ENCODE results near the gene AIFM1.

DNA sequence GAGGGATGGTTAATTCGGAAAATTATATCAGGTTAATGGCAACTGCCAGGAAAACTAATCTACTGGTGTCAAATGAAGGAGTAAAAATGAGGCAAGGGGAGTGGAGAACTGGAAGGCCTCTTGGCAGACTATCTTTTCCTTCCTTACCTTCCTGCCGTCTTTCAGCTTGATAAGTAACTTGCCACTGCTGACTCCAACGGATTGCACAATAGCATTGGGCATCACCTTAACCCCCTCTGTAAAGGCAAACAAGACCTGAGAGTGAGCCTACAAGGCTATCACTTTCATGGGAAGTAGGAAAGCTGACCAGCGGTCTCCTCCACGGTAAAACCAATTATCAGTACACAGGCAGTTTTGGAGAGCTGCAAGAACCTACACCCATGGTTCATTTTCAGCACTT is 29.1 kb downstream of the AIFM1 start:
- TF ChIP-seq, protein P1, sequence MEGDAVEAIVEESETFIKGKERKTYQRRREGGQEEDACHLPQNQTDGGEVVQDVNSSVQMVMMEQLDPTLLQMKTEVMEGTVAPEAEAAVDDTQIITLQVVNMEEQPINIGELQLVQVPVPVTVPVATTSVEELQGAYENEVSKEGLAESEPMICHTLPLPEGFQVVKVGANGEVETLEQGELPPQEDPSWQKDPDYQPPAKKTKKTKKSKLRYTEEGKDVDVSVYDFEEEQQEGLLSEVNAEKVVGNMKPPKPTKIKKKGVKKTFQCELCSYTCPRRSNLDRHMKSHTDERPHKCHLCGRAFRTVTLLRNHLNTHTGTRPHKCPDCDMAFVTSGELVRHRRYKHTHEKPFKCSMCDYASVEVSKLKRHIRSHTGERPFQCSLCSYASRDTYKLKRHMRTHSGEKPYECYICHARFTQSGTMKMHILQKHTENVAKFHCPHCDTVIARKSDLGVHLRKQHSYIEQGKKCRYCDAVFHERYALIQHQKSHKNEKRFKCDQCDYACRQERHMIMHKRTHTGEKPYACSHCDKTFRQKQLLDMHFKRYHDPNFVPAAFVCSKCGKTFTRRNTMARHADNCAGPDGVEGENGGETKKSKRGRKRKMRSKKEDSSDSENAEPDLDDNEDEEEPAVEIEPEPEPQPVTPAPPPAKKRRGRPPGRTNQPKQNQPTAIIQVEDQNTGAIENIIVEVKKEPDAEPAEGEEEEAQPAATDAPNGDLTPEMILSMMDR (IDR thresholded peaks at IDR 0.05), result no peak
- TF ChIP-seq POLR2A (IDR thresholded peaks at IDR 0.05), result no peak

All from body of pancreas (tissue), 4 donors.